ENCODE data around the gene ALDH7A1. TPM values are rescaled to one million over a fixed set of nuclear protein-coding genes. Genes with fewer than 3 reads are reported as not detected.

Gene ALDH7A1
- total RNA-seq (1 to 10 TPM; 1.6 to 2.1 TPM), total RNA-seq (0 to 8.1 (median 1.3) reads per million in 172 experiments)
- polyA plus RNA-seq (2013, experiment 1 of 2), result 1.3 TPM
- 1.5 TPM for polyA plus RNA-seq (2013, experiment 2 of 2)

GRCh38 chr5:126594748-126595485, at the start of gene ALDH7A1:
TSS of gene ALDH7A1 (minus strand) at chr5:126595219. CDS start at chr5:126595198, 21 bp downstream.
- H3K36me3 Mint-ChIP-seq (ENCODE audit: low read depth), result no peaks in the 10 kb centered on the region
- Histone ChIP-seq H3K4me1 (ENCODE audit: insufficient read depth, low read length) (peaks cover 16% of the 10 kb centered on the region), H3K9me3 (ENCODE audit: control insufficient read depth in 1 of 2, insufficient read depth in 1 of 2, low read length in 2 of 2) (peaks cover 0 to under 1% of the 10 kb centered on the region in 2 experiments), H3K36me3 (ENCODE audit: insufficient read depth, low read length) (no peaks in the 10 kb centered on the region), H3K27me3 (ENCODE audit: control insufficient read depth in 1 of 2, insufficient read depth in 2 of 2, low read length in 2 of 2) (peaks cover 4 to 5% of the 10 kb centered on the region in 2 experiments), H3K27ac (ENCODE audit: low read depth in 1 of 2, low read length in 2 of 2) (no peak within 1 kb of the TSS), H3K4me3 (ENCODE audit: low read length) (peak within 1 kb of the TSS; percentile 69)
- peak within 1 kb of the TSS; percentile 9 for H3K27ac Mint-ChIP-seq
- peak within 1 kb of the TSS; percentile 91 for H3K4me3 Mint-ChIP-seq
- POLR2A ChIA-PET, result interaction anchor here (0.8 to 1.4 kb wide), 4 partner anchors 11 to 922 kb away, joined by 3 to 11 read pairs (median 4); partner anchors contain the start of gene PRRC1
- ATAC-seq (ENCODE audit: poor library complexity) (peak; percentile 70), DNase-seq (peak in 11 of 14 experiments; percentile 2 to 68 (median 30))
- H3K27me3 Mint-ChIP-seq, result no peaks in the 10 kb centered on the region
- H3K9me3 Mint-ChIP-seq, result no peaks in the 10 kb centered on the region
- no peak for TF ChIP-seq CTCF (IDR thresholded peaks at IDR 0.05)
- intact Hi-C loops (cut with DNase I, micrococcal nuclease), result loop anchor here in 1 of 2 experiments (5.0 kb wide), 1 partner anchor 432 kb away; no protein-coding TSS in a partner anchor
- H3K4me1 Mint-ChIP-seq (ENCODE audit: low read depth), result peaks cover 18% of the 10 kb centered on the region
- CTCF ChIA-PET, result interaction anchor here (1.0 to 1.3 kb wide), 2 partner anchors 9 to 11 kb away, joined by 3 to 4 read pairs; no protein-coding TSS in a partner anchor

DNA sequence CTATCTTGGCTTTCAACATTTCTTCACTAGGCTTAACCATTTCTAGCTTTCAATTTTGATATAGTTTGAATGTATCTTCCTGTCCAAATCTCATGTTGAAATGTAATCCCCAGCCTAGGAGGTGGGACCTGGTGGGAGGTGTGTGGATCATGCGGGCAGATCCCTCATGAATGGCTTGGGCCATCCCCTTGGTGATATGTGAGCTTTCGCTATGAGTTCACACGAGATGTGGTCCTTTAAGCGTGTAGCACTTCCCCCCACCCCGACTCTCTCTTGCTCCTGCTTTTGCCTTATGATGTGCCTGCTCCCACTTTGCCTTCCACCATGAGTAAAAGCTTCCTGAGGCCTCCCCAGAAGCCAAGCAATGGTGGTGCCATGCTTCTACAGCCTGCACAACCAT, 46.4 kb upstream of the ALDH7A1 start:
- H3K9me3 ChIP-seq (ENCODE audit: control insufficient read depth in 1 of 2, insufficient read depth in 1 of 2, low read length in 2 of 2), result no peaks in the 10 kb centered on the region
- intact Hi-C loops (cut with DNase I, micrococcal nuclease), result no loop called here
- ATAC-seq (ENCODE audit: poor library complexity) (no peak), DNase-seq (no peak)
- no peak overlapping the region for H3K4me3 Mint-ChIP-seq
- H3K4me3 ChIP-seq (ENCODE audit: low read length), result no peak overlapping the region
- H3K4me1 ChIP-seq (ENCODE audit: insufficient read depth, low read length), result no peaks in the 10 kb centered on the region
- peaks cover 4% of the 10 kb centered on the region for H3K9me3 Mint-ChIP-seq
- no peak for TF ChIP-seq CTCF (IDR thresholded peaks at IDR 0.05)
- POLR2A ChIA-PET, result no interaction called here
- no peak overlapping the region for H3K27ac ChIP-seq (ENCODE audit: low read depth in 1 of 2, low read length in 2 of 2)
- H3K27ac Mint-ChIP-seq, result no peak overlapping the region
- no peaks in the 10 kb centered on the region for H3K27me3 ChIP-seq (ENCODE audit: control insufficient read depth in 1 of 2, insufficient read depth in 2 of 2, low read length in 2 of 2)
- no peaks in the 10 kb centered on the region for H3K27me3 Mint-ChIP-seq
- CTCF ChIA-PET, result no interaction called here
- H3K36me3 ChIP-seq (ENCODE audit: insufficient read depth, low read length), result no peaks in the 10 kb centered on the region
- peaks cover 5% of the 10 kb centered on the region for H3K36me3 Mint-ChIP-seq (ENCODE audit: low read depth)
- H3K4me1 Mint-ChIP-seq (ENCODE audit: low read depth), result no peaks in the 10 kb centered on the region

DNA sequence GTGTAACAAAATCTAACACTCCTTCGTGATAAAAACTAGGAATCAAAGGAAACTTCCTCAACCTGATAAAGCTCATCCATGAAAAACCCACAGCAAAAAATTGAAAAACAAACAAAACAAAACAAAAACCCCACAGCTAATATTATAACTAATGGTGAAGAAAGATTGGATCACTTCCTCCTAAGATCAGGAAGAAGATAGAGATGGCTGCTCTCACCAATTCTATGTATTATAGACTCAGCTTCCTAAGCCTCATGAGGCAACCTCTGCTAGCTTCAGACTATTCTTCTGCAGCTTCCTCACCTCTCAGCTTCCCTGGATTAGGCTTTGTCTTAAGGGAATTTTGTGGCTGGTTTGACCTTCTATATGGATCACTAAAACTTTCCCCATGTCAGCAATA, 45.8 kb upstream of the ALDH7A1 start:
- H3K27me3 ChIP-seq (ENCODE audit: control insufficient read depth in 1 of 2, insufficient read depth in 2 of 2, low read length in 2 of 2), result no peaks in the 10 kb centered on the region
- H3K27me3 Mint-ChIP-seq, result no peaks in the 10 kb centered on the region
- POLR2A ChIA-PET, result no interaction called here
- H3K36me3 ChIP-seq (ENCODE audit: insufficient read depth, low read length), result no peaks in the 10 kb centered on the region
- no peaks in the 10 kb centered on the region for H3K9me3 ChIP-seq (ENCODE audit: control insufficient read depth in 1 of 2, insufficient read depth in 1 of 2, low read length in 2 of 2)
- no peak overlapping the region for H3K4me3 Mint-ChIP-seq
- H3K27ac Mint-ChIP-seq, result no peak overlapping the region
- ATAC-seq (ENCODE audit: poor library complexity) (no peak), DNase-seq (no peak)
- intact Hi-C loops (cut with DNase I, micrococcal nuclease), result no loop called here
- no peaks in the 10 kb centered on the region for H3K4me1 ChIP-seq (ENCODE audit: insufficient read depth, low read length)
- no peaks in the 10 kb centered on the region for H3K4me1 Mint-ChIP-seq (ENCODE audit: low read depth)
- H3K9me3 Mint-ChIP-seq, result peaks cover 4% of the 10 kb centered on the region
- peaks cover 5% of the 10 kb centered on the region for H3K36me3 Mint-ChIP-seq (ENCODE audit: low read depth)
- H3K27ac ChIP-seq (ENCODE audit: low read depth in 1 of 2, low read length in 2 of 2), result no peak overlapping the region
- CTCF ChIA-PET, result no interaction called here
- no peak overlapping the region for H3K4me3 ChIP-seq (ENCODE audit: low read length)
- no peak for TF ChIP-seq CTCF (IDR thresholded peaks at IDR 0.05)
